Measurements from ENCODE around the gene DOK5. TPM values are rescaled to one million over a fixed set of nuclear protein-coding genes. Genes with fewer than 3 reads are reported as not detected.

The DOK5 gene
- total RNA-seq, 4 donors from 2014 or later = 4.7 to 10.9 (median 7.3) TPM

DNA sequence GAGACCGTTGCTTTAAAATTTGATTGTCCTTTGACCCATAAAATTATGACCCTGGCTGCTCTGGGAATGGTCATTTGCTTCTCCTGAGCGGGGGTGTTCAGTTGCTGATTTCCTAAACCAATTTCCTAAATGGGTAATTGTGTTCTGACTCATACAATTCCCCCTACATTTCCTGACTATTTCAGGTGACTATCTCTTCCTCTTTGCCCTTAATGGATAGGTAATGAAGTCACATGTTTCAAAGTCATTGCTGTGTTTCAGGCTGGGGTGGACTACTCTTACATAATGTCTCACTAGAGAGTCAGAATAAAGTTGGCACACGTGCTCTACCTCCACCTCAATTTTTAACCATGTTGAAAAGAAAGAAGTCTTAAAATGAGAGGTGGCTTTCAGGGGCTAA, 109.8 kb downstream of the DOK5 start:
- TF ChIP-seq POLR2A (IDR thresholded peaks at IDR 0.05) = no peak
- TF ChIP-seq, protein P1, sequence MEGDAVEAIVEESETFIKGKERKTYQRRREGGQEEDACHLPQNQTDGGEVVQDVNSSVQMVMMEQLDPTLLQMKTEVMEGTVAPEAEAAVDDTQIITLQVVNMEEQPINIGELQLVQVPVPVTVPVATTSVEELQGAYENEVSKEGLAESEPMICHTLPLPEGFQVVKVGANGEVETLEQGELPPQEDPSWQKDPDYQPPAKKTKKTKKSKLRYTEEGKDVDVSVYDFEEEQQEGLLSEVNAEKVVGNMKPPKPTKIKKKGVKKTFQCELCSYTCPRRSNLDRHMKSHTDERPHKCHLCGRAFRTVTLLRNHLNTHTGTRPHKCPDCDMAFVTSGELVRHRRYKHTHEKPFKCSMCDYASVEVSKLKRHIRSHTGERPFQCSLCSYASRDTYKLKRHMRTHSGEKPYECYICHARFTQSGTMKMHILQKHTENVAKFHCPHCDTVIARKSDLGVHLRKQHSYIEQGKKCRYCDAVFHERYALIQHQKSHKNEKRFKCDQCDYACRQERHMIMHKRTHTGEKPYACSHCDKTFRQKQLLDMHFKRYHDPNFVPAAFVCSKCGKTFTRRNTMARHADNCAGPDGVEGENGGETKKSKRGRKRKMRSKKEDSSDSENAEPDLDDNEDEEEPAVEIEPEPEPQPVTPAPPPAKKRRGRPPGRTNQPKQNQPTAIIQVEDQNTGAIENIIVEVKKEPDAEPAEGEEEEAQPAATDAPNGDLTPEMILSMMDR (IDR thresholded peaks at IDR 0.05) = no peak
- WGBS, 2 donors = 70 to 78% methylated on average over 3 of the region's 3 CpGs
- intact Hi-C loops (cut with DNase I) = no loop called here

DNA sequence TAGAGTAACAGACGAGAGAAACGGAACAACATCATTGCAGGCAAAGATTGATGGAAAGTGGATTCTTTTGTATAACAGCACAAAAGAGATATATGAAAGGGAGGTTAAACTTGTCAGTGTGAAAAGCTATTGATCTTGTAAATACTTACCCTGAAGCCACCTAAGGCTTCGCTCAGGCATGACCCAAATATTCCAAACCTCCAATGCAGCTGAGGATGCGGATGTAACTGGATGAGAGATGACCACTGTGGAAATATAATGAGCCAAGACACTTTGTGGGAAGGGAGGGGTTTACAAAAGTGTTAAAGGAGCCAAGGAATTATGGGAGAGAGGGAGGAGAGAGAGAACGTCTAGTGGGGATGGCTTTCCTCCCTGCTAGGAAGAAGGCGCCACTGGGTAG, 112.0 kb downstream of the DOK5 start:
- no peaks in the 10 kb centered on the region for H3K4me1 ChIP-seq
- H3K4me3 ChIP-seq (replicated peaks in 1 of 3) = no peak overlapping the region
- intact Hi-C loops (cut with DNase I) = no loop called here
- no peak overlapping the region for H3K27ac ChIP-seq
- H3K36me3 ChIP-seq = no peaks in the 10 kb centered on the region
- H3K27me3 ChIP-seq = no peaks in the 10 kb centered on the region
- TF ChIP-seq, protein P1 (IDR thresholded peaks at IDR 0.05) = no peak
- TF ChIP-seq POLR2A (IDR thresholded peaks at IDR 0.05) = no peak
- no peak for DNase-seq
- H3K9me3 ChIP-seq = no peaks in the 10 kb centered on the region
- WGBS, 2 donors = 86 to 87% methylated on average over 6 of the region's 6 CpGs

More for the DNA sequence above, 109.8 kb downstream of the DOK5 start:
- no peaks in the 10 kb centered on the region for H3K27me3 ChIP-seq
- no peak overlapping the region for H3K4me3 ChIP-seq (replicated peaks in 1 of 3)
- H3K9me3 ChIP-seq = no peaks in the 10 kb centered on the region
- no peak overlapping the region for H3K27ac ChIP-seq
- DNase-seq = no peak
- no peaks in the 10 kb centered on the region for H3K36me3 ChIP-seq
- no peaks in the 10 kb centered on the region for H3K4me1 ChIP-seq

DNA sequence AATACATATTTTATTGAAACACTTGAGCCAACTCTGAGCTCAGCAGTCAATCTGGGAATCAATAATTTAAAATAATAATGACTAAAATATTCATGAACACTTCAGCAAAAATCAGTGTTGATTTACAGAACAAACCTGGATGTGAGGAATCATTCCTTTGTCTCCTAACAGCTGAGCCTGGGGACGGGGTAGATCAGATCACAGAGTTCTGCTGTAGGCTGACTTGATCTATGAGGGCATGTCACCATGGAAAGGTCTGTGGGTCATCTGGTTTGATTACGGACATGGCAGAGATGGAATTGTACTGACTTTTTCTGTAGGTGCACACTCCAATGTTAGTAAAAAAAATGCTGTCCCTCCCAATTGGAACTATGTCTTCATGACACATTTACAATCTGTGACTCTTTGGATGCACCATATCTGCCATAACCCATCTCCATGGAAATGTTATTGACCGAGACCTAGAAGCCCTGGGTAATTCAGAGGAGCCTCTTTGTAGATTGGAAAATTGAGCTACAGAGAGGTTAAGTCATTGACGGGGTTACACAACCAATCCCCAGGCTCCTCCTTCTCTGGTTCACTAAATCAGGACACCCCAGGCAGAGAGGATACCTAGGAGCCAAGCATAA, 114.1 kb downstream of the DOK5 start:
- DNase-seq = no peak
- intact Hi-C loops (cut with DNase I) = no loop called here
- H3K9me3 ChIP-seq = no peaks in the 10 kb centered on the region
- 90 to 92% methylated on average over 4 of the region's 4 CpGs for WGBS, 2 donors
- TF ChIP-seq POLR2A (IDR thresholded peaks at IDR 0.05) = no peak
- TF ChIP-seq, protein P1 (IDR thresholded peaks at IDR 0.05) = no peak
- H3K36me3 ChIP-seq = no peaks in the 10 kb centered on the region
- H3K27me3 ChIP-seq = no peaks in the 10 kb centered on the region
- no peaks in the 10 kb centered on the region for H3K4me1 ChIP-seq
- no peak overlapping the region for H3K4me3 ChIP-seq (replicated peaks in 1 of 3)
- H3K27ac ChIP-seq = no peak overlapping the region

DNA sequence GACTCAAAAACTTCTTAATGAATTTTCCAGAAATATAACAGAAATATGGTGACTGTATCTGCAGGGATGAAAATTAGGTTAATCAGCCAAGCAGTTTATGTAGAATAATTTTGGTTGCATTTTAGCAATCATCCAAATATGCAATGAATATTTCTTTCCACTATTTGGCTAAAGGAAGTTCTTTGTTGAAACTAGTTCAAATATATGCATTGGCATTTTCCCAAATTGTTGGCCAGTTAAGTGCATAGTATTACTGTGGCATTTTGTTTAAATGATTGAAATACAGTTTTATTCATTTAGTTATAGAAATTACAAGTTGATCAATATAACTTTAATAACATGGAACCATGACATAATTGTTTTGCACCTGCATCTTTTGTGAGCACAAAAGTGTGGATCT, 115.5 kb downstream of the DOK5 start:
- no peak for TF ChIP-seq POLR2A (IDR thresholded peaks at IDR 0.05)
- TF ChIP-seq, protein P1 (IDR thresholded peaks at IDR 0.05) = no peak
- H3K27ac ChIP-seq = no peak overlapping the region
- no peak for DNase-seq

DNA sequence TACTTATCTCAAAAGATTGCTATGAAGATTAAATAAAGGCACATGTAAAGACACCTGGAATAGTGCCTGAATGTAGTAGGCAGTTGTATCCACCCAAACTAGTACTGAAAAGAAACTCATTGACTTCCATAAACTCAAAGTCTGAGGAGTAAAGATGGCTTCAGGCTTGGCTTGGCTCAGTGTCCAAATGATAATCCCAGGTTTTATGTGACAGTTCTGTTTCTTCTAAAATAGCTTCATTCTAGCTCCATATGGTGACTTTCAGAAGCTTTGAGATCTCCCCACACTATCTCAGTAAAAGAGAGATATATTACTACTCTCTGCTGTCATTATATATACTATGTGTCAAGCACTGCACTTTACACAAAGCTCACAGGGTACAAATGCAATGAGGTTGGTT, 121.3 kb downstream of the DOK5 start:
- Histone ChIP-seq H3K36me3 (no peaks in the 10 kb centered on the region), H3K27ac (no peak overlapping the region), H3K4me1 (no peaks in the 10 kb centered on the region), H3K4me3 (replicated peaks in 1 of 3) (no peak overlapping the region), H3K27me3 (no peaks in the 10 kb centered on the region), H3K9me3 (no peaks in the 10 kb centered on the region)
- no peak for TF ChIP-seq POLR2A (IDR thresholded peaks at IDR 0.05)
- TF ChIP-seq, protein P1 (IDR thresholded peaks at IDR 0.05) = no peak
- intact Hi-C loops (cut with DNase I) = no loop called here
- no peak for DNase-seq

More for the DNA sequence above, 115.5 kb downstream of the DOK5 start:
- Histone ChIP-seq H3K9me3 (no peaks in the 10 kb centered on the region), H3K36me3 (no peaks in the 10 kb centered on the region), H3K4me1 (no peaks in the 10 kb centered on the region), H3K27me3 (no peaks in the 10 kb centered on the region), H3K4me3 (replicated peaks in 1 of 3) (no peak overlapping the region)
- intact Hi-C loops (cut with DNase I) = no loop called here
